8988T (cell line): ENCODE results near the gene VOPP1.

Source experiments
- DNase-seq: peaks from one replicate; pipeline ENCODE4 v3.0.0; 2011

The VOPP1 gene

DNA sequence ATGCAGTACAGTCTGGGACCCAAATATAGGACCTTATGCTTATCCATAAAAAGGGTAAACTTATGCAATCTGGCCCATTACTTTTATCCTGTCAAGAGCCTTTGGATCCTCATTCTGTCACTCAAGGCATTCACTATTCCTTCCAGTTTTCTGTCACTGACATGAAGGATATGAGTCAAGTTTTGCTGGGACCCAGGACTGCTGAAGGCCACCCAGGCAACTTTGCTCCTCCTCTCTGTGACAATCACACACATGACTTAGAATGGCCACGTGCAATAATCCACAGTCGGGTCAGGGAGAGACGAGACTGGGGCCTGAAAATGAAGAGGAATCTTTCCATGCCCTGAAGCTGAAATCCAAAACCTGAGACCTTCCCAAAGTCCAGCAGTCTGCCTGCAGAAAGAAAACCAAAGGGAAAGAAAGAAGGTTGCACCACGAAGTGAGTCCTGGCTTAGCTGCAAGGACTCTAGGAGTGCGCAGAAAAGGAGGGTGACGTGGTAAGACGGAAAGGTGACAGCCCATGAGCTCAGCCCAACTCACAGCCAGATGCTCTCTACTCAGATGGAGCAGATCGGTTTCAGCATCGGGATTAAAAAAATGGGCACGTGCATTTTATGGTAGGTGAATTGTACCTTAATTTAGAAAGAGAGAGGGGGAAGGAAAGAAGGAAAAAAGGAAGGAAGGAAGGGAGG, 67.2 kb downstream of the VOPP1 start:
- DNase-seq: no peak

DNA sequence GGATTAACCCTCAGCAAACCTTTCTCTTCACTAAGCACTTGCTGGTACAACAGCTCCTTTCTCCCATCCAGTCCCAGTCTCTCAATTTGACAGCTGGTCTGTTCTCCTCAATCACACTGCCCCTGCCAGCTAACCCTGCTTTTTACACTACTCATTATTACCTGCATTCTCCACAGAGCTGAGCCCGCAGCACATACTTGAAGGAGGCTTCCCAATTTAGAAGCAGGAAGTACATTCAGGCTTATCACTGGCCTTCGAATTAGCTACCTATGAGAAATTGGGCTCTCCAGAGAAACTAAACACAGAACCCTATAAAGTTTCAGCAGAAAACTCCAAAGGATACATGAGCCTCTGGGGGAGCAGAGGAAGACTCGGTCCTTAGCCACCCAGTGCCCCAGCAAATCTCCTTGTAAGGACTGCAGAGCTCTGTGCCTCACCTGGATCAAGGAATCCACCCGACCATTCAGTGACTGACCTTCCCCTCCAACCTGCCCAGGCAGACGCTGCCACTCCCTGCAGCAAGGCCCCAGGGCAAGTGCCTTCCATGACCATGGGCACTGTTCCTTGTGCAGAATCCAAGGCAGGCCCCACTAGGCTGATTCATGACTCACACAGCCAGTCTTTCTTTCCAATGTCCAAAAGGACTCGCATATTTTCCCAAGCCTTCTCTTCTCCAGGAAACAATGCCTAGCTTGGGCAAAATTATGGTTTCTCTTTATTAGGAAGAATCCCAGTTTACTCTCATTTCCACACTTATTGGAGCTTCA, 68.0 kb downstream of the VOPP1 start:
- DNase-seq: no peak

DNA sequence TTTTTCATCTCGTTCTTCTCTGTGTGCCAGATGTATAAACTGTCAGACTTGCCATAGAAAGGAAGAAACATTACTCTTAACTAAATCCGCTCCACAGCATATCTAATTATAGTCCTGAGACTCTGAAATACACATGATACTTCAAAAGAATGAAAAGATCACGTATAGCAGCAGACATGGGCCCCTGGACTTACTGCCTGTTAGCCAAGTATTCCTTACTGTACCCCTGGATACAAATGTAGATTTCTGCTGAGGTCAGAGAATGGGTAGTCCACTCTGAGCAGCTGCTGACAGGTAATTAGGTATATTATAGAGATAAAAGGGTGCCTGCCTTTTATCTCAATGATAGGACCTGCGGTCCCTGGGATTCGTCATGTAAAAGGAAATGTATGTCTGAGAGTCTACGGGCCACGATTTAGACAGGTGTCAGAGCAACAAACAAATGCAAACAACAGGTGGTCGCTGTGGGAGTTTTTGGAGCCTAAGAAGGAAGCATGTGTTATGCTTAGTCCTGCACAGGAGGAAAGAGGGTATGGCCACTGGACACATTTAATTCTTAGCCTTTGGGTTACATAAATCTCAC, 69.4 kb downstream of the VOPP1 start:
- DNase-seq: no peak

DNA sequence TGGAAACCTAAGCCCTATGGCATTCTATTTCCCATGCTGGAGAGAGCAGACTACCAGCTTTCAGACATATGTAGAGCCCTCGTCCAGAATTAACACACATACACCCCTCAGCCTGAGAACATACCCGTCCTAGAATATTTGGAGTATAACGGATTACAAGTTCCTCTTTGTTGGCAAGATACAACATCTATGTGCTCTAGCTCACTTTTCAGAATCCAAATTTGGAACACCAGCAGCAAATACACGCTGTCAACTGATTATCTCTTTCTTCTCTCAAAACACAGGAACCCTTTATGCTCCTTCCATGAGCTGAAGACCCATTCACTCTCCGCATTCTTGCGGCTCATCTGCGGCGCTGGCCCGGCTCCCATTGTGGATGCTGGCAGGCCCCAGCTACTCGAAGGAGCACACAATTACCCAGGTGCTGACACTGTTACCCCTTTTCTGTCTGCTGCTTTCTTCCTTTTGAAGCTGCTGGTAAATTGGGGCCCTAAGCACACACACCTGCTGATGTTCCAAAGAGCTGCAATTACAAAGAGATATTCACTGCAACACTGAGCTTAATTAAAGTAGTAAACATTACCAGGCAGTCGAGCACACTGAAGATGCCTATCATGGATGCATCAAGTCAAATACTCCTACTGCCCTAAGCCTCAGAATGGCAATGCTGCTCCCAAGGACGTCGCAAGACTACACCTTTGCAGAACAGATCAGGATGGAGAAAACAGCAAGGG, 70.0 kb downstream of the VOPP1 start:
- no peak for DNase-seq

DNA sequence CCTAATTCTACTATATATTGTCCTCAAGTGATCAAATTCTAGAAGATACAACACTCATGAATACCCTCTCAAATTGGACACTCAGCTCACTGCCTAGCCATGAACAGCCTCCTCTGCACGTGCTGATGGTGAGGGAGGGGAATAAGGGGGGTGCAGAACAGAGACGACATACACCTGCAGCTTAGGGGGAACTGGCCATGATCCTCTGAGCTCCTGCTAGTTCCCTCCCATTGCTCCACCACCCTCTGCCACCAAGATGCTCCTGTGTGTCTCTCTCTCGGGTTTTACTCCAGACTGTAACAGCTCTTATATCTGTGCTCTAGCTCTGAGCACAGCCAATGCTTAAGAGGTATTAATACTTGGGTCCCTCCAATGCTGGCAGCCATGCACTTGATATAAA, 70.7 kb downstream of the VOPP1 start:
- DNase-seq: no peak

DNA sequence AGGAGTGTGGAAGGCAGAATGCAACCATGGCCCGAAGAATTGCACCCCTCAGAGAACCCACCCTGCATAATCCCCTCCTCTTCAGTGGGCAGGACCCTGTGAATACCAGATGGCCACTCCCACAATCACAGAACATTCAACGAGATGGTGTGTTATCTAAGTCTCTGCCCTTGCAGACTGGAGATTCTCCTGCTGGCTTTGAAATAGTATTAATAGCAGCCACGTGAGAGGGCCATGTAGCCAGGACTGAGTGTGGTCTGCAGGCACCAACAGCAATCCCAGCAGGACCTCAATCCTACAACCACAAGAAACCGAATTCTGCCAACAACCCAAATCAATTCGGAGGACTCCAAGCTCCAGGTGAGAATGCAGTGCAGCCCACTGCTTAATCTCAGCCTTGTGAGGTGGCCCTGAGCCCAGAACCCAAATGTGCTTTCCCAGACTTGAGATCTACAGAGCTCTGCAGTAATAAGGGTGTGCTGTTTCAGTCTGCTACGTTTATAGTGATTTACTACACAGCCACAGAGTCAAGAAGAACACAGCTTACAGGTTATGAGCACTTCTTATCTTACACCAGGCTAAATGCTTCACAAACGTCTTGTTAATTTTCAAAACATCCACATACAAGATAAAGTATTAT, 72.1 kb downstream of the VOPP1 start:
- DNase-seq: no peak

DNA sequence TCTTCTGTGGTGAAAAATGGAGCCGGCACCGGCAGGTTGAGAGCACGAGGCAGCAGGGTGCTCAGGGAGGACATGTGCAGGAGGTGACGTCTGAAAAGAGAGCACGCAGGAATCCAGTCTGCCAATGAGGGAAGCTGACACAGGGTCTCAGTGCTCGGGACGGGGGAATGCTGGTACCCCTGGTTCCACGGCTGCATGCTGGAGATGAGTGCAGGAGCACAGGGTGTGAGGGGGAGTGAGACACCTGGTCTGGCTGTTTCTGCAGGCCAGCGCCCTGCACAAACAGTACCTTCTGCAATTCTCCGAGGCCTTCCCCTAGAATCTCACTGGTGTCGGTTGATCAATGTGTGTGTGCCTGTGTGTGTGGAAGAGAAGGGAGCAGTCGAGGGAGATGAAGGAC, 72.7 kb downstream of the VOPP1 start:
- no peak for DNase-seq

DNA sequence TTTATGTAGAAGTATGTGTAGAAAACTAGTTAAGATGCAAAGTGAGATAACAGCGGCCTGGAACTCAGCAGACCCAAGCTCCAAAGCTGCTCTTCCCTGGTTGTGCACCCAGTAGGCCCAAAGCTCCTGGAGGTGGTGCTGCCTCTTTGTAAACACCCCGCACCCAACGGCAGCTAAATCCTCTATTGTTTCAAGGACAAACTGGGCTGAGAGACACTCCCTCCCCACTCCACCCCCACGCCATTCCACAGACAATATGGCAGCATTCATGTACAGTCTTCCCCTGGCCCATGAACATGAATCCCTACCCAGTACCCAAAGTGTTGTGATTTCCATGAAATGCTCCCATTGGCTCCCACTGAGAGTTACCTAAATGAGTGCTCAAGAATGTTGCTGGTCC, 73.5 kb downstream of the VOPP1 start:
- DNase-seq: no peak

DNA sequence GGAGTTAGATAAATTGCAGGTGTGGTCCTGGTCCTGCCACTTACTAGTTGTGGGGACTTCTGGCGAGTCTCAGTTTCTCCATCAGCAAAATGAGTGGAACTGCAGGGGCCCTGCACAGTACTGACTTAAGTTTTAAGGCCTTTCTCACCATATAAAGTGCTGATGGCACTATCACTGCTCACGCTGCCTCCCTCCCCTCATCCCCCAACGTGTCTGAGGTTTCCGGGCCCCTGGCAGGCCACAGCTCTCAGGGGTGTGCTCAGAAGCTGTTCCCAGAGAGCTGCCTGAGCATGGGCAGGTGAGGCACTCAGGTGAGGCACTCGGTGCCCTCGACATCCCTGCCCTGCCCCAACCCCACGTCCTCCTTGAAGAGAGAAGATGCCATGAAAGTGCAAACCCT, 74.2 kb downstream of the VOPP1 start:
- no peak for DNase-seq

DNA sequence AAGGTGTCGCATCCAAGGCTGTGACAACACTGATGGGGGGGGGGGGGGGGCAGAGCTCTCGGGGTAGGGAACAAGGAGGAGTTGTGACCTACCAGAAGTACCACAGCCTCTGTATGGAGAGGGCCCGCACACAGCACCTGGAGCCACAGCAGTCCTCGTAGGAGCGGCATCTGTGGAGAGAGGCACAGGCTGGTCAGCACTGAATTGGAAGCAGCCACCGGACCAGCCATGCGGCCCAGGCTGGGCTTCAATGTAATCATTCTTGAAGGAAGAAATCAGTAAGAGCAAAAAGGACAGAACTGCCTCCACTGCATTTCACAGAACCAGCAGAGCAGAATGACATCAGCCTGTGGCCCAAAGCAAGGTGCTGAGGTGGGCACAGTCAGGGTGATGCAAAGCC, 74.8 kb downstream of the VOPP1 start:
- no peak for DNase-seq

DNA sequence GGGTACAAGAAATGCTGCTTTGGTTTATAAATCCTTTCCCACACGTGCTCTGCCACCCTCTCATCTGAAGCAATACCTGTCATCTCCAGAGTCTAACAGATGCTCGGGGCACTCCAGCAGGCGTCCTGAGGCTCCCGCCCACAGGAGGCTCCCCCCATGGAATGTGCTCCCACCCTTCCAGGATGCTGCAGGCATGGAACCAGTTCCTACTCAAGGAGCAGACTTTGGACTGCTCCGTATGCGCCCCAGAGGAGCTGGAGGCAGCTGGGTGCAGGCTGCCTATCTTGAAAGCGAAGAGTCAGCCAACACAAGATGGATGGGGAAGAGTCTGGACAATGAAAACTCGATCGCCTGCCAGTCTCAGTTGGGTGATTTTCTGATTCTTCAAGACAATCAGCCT, 75.4 kb downstream of the VOPP1 start:
- DNase-seq: no peak

DNA sequence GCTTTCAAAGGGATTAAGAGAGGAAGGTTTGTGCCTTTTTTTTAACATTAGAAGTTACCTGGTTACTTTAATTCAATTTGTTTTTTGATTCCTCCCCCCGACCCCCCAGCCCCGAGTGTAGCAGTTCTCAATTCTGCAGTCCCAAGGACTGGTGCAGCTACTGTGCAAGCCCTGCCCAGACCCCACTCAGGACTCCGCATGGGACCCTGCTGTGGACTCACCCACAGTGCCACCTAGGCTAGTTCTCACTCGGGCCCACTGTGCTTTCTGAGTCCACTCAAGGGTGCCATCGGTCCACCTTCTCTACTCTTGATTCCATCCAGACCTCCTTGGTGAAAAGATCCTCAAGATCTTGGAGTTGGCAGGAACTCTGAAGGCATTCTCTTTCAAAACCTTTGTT, 77.4 kb downstream of the VOPP1 start:
- DNase-seq: no peak

DNA sequence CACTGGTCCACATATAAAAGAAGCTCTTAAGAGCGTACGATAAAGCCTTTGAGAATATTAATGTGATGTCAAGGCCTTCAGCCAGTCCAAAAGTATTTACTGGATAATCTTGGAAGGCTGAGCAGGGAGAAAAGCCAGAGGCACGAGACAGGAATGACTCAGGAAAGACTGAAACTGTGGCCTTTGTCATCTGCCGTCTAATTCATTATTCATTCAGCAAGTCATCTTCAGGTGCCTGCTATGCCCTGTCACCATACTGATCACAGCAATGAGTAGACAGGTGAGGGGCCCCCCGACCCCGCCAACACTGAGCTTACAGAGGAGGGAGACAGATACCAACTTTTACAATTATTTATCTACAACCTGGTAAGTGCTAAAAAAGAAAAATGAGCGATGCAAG, 78.9 kb downstream of the VOPP1 start:
- no peak for DNase-seq

DNA sequence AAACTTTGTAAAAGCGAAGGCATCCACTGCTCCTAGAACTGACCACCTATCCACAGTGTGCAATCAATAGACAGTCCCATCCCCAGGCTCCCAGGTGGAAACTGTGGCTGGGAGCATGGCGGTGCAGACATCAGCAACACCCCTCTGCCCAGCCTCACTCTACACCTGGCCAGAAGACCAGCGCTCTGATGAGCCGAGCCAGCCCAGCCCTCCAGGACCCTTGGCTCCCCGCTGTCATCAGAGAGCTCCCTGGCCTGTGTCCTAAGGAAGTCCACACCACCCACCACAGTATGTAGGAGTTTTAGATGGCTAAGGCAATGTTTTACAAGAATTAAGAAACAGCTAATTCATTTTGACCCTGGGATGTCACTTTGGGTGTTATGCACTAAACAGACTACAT, 81.0 kb downstream of the VOPP1 start:
- no peak for DNase-seq

DNA sequence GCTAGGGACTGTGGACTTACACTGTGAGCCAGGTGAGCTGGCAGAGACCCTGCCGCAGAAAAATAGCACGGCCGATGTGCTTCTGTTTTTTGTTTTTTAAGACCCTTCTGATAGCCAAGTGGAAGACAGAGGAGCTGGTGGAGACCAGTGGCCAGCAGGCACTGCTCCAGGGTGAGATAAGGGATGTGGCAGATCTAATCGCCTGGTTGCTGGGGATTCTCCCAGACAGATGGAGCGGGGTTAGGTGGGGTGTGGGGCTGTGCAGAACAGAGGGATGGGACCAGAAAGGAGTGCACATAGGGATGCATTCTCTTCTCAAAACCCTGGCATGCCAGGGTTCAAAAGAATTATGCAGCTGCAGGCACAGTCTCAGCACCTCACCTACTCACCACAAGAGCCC, 82.2 kb downstream of the VOPP1 start:
- no peak for DNase-seq

DNA sequence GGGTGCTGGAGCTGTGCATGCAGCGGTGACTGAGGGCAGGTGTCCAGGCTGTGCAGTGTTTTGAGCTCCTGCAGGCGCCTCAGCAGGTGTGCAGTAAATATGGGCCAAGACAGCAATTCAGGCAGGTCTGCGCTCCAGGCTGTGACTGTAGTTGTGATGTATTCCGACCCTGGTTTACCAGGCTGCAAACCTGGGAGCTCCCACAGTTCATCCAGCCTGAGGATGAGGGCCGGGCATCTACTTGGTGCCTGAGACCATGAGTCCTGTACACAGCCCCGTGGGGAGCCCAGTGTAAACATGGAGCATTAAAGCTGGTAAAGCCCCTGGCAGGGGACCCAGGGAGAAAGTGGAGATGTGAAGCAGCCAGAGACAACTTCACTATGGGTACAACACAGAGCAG, 82.8 kb downstream of the VOPP1 start:
- no peak for DNase-seq

DNA sequence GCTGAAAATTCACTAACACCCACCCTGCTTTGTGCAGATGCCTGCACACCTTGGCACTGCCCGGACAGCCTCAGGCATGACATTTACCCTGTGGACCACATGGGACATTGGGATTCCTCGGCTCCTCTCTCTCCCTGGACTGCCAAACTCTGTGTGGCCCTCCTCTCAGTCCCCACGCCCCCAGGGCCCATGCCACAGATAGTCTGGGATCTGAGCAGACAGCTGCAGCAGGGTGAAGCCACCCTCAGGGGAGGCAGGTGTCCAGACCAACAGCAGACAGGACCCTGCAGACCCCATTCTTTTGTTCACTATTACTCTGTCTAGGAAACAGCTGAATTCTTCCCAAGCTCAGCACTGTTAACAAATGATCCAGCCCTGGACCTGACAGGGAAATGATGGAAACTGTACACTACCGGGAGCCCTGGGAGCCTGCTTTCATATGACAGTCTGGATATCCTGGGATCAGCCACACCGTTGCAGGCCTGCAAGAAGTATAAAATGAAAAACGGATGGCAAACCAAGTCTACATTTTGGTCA, 83.4 kb downstream of the VOPP1 start:
- DNase-seq: no peak

DNA sequence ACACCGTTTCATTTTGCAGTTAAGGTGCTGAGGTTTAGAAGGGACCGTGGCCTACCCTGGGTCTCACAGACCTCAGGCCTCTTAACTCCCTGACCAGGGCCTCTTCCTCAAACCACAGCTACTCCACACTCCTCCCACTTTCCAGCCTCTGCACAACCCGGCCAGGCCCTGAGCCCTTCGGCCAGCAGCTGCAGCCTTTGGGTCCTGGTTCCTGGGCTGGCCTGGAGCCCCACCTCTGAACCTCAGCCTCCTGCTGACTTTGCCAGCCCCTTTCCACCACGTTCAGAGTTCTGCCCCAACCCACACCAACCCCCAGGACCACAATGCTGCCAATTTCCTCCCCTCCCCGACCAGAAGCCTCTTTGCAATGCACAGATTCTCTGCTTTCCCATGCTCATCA, 84.1 kb downstream of the VOPP1 start:
- DNase-seq: no peak

DNA sequence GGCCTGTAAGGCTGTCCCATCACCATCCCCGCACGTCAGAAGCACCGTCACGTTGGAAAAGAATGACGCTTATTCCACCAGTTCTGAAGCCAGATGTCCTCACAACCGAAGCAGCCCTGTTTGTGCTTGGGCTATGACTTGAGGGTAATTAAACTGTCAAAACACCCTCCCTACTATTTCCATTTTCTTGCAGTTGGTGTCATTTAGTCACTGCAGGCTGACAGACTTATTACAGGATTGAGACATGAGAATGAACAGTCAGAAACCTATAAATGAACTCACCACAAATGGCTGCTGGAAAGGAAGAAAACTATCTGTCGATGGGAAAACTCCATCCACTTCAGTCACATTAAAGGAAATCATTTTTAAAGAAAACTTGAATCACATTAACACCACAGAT, 85.3 kb downstream of the VOPP1 start:
- no peak for DNase-seq

DNA sequence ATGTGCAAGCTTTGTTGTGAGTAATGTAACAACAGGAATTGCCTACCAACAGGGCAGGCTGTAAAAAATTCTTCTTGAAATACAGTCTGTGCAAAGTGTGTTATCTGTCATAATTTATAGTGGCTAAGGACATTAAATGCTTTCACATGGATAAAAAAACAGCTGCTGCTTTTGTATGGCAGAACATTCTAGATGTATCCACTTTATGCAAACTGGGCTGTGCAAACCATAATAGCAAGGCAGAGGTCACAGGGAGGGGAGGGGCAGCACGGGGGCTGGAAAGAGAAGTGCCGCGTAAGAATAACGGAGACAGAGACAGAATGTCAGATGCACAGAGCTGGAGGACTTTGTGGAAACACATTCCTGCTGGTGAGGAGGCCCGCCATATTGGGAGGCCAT, 86.1 kb downstream of the VOPP1 start:
- DNase-seq: no peak

DNA sequence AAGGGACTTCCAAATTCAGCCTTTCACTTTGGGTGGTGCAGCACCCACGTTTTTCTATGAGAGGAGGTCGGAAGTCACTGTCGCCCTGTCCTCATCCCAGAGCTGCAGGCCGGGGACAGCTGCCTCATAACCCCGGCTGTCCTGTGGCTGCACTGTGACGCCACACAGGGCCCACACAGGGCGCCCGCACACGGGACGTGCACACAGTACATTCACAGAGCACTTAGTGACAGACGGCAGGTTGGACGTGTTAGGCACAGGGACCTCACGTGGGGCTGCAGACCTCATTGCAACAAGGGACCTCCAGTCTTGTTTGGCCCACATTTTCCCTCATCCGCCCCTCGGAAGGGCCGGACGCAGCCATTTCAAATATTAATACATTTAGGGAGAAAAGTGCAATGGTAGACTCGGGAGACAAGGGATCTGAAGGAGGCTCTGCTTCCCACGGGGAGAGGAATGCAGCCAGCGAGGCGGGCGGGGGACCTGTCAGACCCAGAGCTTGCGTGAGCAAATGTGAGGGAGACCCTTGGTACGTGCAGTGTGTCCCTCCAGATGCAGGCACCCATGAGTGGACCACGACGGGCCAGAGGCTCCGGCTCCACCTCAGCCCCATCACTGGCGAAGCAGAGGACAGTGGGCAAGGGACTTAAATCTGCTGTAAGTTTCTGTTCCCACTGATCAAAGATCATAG, 86.7 kb downstream of the VOPP1 start:
- no peak for DNase-seq

DNA sequence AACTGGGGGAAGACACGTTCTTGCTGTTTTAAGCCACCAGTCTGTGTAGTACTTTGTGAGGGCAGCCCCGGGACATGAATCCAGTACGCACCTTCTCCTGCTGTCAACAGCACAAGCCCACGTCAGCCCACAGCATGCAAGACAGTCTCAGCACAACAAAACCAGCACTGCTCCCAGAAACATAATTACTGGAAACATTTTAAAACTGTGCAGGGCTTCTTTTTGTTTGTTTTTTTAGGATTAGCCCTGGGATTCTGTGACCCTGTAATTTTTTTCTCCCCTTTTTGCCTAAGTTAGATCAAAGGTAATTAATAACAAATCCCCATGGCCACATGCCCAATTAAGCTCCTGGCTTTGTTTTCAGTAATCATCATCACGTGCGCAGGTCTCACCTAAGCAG, 87.5 kb downstream of the VOPP1 start:
- DNase-seq: no peak
